OCI-LY7 (cell line): ENCODE measurements around the gene ANKS1B.

Experiments
- EZH2phosphoT487 ChIP-seq: fragments of 200-600 bp; sonication (generic); IDR thresholded peaks from 2 replicates; pipeline ENCODE4 v1.6.1; 2018; ENCODE audit warnings: low read depth, borderline replicate concordance, mild to moderate bottlenecking, mixed run types, antibody characterized with exemption, low read length, moderate library complexity, mixed read lengths
- TF ChIP-seq, protein P1 (sequence below): fragments of 200-600 bp; sonication (generic); conservative IDR thresholded peaks from 2 replicates; pipeline ENCODE4 v1.5.1; 2014; ENCODE audit warnings: mild to moderate bottlenecking, antibody characterized with exemption, low read length, moderate library complexity, mixed read lengths

DNA sequence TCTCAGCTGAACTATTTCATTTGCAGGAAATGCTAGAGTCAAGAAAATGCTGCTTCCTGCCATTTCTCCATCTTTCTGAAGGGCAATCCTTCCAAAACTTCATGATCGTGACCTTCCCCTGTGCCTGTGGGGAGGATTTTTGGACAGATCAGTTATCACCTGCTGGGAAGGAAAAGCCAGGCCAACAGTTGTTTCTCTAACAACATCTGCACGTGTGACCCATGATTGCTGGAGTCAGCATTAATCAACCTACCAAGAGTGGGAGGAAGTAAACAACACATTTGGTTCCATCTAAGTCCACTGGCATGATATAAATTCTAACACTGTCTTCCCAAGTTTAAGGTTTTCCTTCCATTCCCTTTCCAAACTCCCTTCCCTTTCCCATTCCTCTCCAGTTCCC is 1167.0 kb downstream of the ANKS1B start:
- TF ChIP-seq EZH2phosphoT487: no peak
- TF ChIP-seq, protein P1, sequence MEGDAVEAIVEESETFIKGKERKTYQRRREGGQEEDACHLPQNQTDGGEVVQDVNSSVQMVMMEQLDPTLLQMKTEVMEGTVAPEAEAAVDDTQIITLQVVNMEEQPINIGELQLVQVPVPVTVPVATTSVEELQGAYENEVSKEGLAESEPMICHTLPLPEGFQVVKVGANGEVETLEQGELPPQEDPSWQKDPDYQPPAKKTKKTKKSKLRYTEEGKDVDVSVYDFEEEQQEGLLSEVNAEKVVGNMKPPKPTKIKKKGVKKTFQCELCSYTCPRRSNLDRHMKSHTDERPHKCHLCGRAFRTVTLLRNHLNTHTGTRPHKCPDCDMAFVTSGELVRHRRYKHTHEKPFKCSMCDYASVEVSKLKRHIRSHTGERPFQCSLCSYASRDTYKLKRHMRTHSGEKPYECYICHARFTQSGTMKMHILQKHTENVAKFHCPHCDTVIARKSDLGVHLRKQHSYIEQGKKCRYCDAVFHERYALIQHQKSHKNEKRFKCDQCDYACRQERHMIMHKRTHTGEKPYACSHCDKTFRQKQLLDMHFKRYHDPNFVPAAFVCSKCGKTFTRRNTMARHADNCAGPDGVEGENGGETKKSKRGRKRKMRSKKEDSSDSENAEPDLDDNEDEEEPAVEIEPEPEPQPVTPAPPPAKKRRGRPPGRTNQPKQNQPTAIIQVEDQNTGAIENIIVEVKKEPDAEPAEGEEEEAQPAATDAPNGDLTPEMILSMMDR: no peak
